SU-DHL-6 (cell line): Measurements from ENCODE around the gene KLHL34.

ENCODE experiments used
- EZH2phosphoT487 ChIP-seq: fragments of 200-600 bp; sonication (generic), shearing (Covaris generic); conservative IDR thresholded peaks from 2 replicates; pipeline ENCODE4 v1.6.1; 2018; ENCODE audit warnings: mild to moderate bottlenecking, antibody characterized with exemption, low read length, moderate library complexity, mixed read lengths
- TF ChIP-seq, protein P1 (sequence below): fragments of 200-600 bp; sonication (generic); IDR thresholded peaks from one replicate; pipeline ENCODE4 v1.5.1; 2017; ENCODE audit warnings: antibody characterized with exemption, mild to moderate bottlenecking, low read length, moderate library complexity; ENCODE audit not compliant: insufficient read depth, poor library complexity, severe bottlenecking

- TF ChIP-seq, protein P1, sequence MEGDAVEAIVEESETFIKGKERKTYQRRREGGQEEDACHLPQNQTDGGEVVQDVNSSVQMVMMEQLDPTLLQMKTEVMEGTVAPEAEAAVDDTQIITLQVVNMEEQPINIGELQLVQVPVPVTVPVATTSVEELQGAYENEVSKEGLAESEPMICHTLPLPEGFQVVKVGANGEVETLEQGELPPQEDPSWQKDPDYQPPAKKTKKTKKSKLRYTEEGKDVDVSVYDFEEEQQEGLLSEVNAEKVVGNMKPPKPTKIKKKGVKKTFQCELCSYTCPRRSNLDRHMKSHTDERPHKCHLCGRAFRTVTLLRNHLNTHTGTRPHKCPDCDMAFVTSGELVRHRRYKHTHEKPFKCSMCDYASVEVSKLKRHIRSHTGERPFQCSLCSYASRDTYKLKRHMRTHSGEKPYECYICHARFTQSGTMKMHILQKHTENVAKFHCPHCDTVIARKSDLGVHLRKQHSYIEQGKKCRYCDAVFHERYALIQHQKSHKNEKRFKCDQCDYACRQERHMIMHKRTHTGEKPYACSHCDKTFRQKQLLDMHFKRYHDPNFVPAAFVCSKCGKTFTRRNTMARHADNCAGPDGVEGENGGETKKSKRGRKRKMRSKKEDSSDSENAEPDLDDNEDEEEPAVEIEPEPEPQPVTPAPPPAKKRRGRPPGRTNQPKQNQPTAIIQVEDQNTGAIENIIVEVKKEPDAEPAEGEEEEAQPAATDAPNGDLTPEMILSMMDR: no peak
- TF ChIP-seq EZH2phosphoT487: no peak
These were observed 42.1 kb upstream of the KLHL34 start for GRCh38 chrX:21700275-21700674.
